Measurements from ENCODE around the gene CTNNB1.

GRCh38 chr3:41243183-41243582, 43.9 kb downstream of the CTNNB1 start:
- no peak for TF ChIP-seq CTCF (IDR thresholded peaks at IDR 0.05)
- TF ChIP-seq REST (IDR thresholded peaks at IDR 0.05; ENCODE audit: insufficient read depth in 1 of 2, low read depth in 2 of 2, low read length in 1 of 2) = no peak
